Stimulated activated CD4-positive, alpha-beta T cell treated with anti-CD3 and anti-CD28 coated beads, Interleukin-2, amount 100 ng/mL, for 24 hours (primary cell): ENCODE measurements around the gene GLOD4.

Source experiments
- DNase-seq, 2 donors: peaks; one replicate each; pipeline ENCODE4 v3.0.0-alpha.2; 2020

GLOD4 gene

GRCh38 chr17:737561-738113, 44.4 kb downstream of the GLOD4 start:
- DNase-seq: no peak

- DNase-seq: no peak
These were observed 48.3 kb downstream of the GLOD4 start for GRCh38 chr17:733743-734142.

DNA sequence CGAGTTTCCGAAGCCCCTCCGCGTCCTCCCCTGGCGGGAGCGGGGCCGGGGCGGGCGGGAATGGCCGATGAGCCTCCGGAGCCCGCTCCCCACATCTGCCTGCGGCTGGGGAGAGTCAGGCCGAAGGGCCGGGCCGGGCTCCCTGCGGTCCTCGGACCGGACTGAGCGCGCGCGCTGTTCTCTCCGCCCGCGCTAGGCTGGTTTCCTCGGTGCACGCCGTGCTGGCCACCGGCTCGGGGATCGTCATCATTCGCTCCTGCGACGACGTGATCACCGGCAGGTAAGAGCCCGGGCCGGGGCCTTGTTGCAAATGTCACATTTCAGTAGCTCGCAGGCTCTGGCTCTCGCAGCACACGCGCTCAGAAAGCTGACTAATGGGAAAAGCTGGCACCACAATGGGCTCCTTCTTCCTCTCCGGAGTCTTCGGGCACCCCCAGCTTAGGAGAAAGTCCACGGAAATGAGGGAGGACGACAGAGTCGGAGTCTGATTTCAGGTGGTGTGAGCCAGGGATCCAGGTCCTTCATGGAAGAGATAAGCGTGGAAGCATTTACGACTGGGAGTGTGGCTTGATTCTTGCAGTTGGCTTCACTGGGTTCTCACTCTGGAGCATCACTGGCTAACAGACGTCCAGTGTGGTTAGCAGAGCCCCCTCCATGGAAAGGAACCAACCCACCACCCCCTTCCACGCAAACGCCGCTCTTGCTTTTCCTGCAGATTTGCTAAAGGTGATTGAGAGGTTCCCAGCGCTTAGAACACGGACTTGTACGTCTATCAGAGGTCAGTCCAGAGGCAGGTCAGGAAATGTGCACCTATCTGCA, 49.0 kb downstream of the GLOD4 start:
- peak; percentile 38 to 68 for DNase-seq

GRCh38 chr17:732067-732901, 49.8 kb downstream of the GLOD4 start, which contains the start of gene TLCD3A:
Gene TLCD3A, plus strand, starts transcription at chr17:732596. Its CDS starts 52 bp downstream, at chr17:732648.
- DNase-seq: peak; percentile 48 to 72

- no peak for DNase-seq
These were observed 50.4 kb downstream of the GLOD4 start for GRCh38 chr17:731644-732066.

DNA sequence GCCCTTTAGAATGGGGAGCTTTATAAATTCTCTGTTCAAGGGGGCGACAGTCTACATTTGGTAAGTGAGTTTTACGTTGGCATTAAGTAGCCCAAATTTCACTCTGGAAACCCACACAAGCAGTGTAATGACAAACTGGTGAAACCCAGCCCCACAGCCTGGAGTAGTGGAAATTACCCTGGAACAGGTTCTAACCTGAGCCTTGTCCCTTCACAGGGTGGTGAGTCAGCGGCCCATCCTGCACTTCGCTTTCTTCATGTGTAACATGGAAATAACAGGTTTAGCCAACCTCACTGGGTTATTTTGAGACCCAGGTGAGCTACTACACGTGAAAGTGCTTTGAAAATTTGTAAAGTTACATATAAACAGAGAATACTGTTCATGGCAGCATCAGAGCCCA, 53.2 kb downstream of the GLOD4 start:
- DNase-seq: no peak

DNA sequence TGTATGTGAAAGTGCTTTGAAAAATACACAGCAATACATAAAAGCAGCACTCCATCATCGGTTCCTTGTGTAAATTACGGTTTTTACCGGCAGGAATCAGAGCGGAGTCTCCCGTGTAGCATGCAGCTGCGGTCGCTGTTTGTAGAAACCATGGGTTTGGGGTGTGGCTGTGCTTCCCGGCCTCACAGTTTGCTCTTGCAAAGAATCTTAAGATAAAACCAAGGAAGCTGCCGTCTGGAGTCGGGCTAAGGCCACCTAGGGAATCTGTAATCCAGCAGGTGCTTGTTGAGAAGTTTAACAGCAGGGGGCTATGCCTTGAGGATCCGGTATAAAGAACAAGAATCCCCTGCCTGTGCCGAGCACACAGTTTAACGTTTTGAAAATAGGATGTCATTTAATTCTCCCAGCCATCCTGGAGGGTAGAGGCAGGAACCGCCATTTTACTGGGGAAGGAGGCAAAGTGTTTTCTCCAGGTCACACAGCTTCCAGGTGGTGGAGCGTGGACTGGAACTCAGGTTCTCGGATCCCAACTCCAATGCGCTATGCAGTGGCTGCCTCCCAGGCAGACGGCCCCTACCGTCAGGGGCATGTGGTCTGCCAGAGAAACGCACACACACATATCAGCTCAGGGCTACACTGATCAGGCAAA, 55.7 kb downstream of the GLOD4 start:
- DNase-seq: no peak

GRCh38 chr17:725746-726145, 56.3 kb downstream of the GLOD4 start:
- no peak for DNase-seq

GRCh38 chr17:725084-725483, 57.0 kb downstream of the GLOD4 start:
- no peak for DNase-seq

GRCh38 chr17:721540-721937, 60.5 kb downstream of the GLOD4 start:
- no peak for DNase-seq

DNA sequence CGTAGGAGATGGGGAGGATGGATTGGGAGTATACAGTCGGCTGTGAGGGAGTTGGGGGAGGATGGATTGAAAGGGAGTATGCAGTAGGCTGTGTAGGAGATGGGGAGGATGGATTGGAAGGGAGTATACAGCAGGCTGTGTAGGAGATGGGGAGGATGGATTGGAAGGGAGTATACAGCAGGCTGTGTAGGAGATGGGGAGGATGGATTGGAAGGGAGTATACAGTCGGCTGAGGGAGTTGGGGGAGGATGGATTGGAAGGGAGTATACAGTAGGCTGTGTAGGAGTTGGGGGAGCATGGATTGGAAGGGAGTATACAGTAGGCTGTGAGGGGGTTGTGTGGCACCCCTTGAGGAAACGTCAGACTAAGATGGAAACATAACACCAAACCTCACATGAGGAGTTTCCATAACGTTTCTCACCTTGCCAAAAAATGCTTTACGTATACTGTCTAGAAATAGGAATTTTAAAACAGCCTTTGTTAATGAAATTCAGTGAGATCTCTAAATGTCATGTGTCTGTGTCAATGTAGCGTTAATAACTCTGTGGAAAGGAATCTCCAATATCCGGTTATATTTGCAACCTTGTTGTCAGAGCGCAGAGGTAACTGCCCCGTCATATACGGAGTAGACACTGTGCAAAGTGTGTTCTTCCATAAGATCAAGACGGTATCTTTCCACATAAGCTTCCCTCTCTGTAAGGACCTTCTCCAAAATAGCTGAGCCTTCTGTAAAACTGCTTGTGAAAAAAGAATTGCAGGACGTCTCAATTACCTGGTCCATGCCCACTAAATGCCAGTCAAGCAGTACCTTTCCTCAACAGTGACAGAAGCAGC, 61.2 kb downstream of the GLOD4 start:
- no peak for DNase-seq

DNA sequence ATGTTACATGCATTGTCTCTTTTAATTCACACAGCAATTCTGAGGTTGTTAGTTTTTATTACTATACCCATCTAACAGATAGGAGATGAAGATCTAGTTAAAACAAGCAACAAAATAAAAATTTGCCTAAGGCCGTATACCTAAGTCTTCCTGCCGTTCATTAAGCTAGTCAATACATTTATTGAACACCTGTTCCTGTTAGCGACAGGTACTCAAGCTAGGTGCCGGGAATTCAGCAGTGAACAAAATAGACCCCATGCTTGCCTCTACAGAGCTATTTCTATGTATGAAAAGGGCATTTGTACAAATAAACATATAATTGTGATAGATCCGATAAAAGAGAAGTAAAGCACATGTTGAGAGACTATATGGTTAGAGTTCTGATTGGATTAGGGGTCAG, 64.0 kb downstream of the GLOD4 start:
- no peak for DNase-seq
